ENCODE data around the gene ARFGAP1.

DNA sequence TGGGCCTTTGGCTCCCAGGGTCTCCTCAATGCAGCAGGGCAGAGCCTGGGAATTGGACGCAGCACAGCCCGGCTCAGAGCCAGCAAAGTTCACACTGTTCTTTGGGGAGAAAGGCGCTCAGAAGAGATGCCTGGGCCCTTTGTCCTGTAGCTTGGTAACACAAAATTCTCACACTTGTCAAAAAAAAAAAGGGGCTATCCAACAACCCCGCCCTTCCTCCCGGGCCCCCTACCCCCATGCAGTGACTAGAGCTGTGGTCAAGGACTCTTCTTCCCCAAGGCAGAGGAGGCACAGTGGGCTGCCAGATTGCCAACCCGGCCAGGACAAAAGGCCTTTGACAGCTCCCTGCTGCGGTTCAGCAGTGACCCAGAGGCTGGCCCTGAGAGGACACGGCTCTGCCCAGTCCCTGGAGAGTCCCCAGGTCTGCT is 20.3 kb upstream of the ARFGAP1 start:
- TF ChIP-seq, protein P1, sequence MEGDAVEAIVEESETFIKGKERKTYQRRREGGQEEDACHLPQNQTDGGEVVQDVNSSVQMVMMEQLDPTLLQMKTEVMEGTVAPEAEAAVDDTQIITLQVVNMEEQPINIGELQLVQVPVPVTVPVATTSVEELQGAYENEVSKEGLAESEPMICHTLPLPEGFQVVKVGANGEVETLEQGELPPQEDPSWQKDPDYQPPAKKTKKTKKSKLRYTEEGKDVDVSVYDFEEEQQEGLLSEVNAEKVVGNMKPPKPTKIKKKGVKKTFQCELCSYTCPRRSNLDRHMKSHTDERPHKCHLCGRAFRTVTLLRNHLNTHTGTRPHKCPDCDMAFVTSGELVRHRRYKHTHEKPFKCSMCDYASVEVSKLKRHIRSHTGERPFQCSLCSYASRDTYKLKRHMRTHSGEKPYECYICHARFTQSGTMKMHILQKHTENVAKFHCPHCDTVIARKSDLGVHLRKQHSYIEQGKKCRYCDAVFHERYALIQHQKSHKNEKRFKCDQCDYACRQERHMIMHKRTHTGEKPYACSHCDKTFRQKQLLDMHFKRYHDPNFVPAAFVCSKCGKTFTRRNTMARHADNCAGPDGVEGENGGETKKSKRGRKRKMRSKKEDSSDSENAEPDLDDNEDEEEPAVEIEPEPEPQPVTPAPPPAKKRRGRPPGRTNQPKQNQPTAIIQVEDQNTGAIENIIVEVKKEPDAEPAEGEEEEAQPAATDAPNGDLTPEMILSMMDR (IDR thresholded peaks at IDR 0.05; ENCODE audit: low read depth, low read length, poor library complexity, severe bottlenecking): no peak
- no peak for TF ChIP-seq EZH2phosphoT487 (IDR thresholded peaks at IDR 0.05; ENCODE audit: borderline replicate concordance, low read length)

Measured in DOHH2 (cell line).